ENCODE measurements around the gene CDC7.

- TF ChIP-seq CTCF (IDR thresholded peaks at IDR 0.05; ENCODE audit: low read depth, low read length) (peak; percentile 36), EZH2phosphoT487 (IDR thresholded peaks at IDR 0.05; ENCODE audit: low read depth) (no peak)
Observed at GRCh38 chr1:91500756-91501522, at the start of gene CDC7.
